Muscle of arm (tissue), 12 donors: ENCODE measurements around the gene BACH1. TPM values are rescaled to one million over a fixed set of nuclear protein-coding genes. Genes with fewer than 3 reads are reported as not detected.

Experiments used
- DNase-seq: peaks from one replicate; pipeline ENCODE4 v3.0.0-alpha.2; 2013
- polyA plus RNA-seq, 12 donors: library from polyadenylated mRNA; unstranded; fragments of 120-200 nt; gene quantifications; one replicate each; pipeline ENCODE4 v1.2.1, GENCODE V29; 2013; ENCODE audit not compliant: insufficient read length in 12 of 12

The BACH1 gene
- polyA plus RNA-seq, 12 donors = 25.6 to 37.7 (median 30.2) TPM; not detected in 1

DNA sequence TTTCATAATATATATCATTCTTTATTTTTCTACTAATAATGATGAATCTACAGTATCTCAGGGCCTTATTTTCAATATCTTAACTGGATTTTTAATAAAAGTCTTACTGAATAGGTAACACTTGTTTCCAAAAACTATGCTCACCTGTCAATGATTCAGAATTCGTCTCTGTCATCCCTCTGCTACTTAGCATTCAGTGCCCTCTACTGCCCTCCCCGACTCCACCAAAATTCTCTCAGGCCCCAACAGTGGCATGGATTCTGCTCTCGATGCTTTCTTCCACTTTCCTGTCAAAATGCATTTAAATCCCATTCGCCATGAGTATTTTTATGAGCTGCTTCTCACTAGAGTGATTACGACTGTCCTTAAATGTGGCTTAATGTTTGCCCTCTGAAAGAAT lies 10.5 kb upstream of the BACH1 start:
- no peak for DNase-seq

DNA sequence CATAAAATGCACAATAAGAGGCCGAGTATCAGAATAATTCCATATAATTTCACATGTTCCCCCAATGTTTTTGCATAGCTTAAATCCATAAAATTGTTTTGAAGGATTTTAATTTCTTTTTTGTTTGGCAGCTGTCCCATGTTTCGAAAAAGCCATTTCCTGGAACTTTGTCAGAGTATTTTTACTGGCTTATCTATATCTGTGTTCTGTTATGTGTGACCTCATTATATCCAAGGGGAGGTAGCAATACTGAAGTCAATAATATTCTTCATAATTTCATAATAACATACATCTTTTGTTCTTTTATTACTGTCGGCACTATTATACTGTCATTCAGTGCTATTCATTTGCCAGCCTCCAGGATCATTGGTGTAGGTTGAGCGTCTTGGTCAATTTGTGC lies 9.4 kb upstream of the BACH1 start:
- DNase-seq = no peak

DNA sequence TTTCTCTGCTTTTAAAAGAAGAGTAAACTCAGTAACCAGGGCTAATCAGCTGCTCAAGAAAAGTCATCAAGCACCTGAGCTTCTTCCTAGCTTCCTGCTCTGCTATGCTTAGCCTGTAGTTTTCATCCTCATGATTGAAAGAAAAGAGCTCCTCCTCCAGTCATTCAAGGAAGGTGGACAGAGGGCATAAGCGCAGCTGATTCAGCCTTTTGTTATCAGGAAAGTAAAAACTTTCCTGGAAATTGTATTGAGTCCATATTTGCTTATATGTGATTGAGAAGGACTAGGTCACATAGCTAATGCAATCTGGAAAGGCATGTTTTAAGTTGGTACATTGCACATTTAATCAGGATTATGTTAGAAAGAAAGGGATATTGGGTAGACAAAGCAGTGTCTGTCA lies 8.5 kb upstream of the BACH1 start:
- no peak for DNase-seq

DNA sequence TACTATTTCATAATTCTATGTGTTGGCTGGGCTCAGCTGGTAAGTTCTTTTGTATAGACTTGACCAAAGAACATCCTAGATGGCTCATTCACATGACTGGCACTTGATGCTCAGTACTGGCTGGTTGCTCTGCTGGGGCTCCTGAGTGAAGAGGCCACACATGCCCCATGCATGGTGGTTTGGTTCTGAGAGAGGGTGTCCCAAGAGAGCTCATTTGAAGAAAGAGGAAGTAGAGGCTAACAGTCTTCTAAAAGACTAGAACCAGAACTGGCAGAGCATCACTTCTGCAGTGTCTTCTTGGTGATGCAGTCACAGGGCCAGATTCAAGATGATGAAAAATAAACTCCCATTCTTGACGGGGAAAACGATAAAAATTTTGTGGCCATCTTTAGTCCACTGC lies 5.2 kb upstream of the BACH1 start:
- DNase-seq = no peak

DNA sequence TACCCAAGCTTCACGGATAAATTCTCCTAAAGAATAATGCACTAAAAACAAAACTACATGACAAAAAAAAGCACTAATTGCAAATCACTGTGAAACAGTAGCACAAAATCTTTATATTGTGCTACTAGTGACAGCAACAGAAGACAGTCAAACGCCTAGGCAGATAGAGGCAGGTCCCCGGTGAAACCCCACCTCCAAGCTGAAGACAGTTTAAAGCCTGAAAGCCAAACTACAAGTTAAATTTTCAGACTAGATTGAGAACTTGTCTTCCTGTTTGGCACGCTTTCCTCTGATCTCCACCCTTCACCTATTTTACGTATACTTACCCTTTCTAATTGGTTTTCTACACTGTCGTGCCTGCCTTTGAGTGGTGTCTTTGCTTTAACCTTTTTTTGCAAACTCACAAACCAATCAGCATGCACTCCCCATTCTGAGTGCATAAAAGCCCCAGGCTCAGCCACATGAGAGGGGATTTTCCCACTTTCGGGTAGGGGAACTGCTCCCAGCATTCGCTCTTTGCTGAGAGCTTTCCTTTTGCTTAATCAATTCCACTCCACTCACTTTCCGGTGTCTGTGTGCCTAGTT lies 3.6 kb upstream of the BACH1 start:
- DNase-seq = no peak

GRCh38 chr21:29296446-29296845 lies 2.3 kb upstream of the BACH1 start:
- no peak for DNase-seq

DNA sequence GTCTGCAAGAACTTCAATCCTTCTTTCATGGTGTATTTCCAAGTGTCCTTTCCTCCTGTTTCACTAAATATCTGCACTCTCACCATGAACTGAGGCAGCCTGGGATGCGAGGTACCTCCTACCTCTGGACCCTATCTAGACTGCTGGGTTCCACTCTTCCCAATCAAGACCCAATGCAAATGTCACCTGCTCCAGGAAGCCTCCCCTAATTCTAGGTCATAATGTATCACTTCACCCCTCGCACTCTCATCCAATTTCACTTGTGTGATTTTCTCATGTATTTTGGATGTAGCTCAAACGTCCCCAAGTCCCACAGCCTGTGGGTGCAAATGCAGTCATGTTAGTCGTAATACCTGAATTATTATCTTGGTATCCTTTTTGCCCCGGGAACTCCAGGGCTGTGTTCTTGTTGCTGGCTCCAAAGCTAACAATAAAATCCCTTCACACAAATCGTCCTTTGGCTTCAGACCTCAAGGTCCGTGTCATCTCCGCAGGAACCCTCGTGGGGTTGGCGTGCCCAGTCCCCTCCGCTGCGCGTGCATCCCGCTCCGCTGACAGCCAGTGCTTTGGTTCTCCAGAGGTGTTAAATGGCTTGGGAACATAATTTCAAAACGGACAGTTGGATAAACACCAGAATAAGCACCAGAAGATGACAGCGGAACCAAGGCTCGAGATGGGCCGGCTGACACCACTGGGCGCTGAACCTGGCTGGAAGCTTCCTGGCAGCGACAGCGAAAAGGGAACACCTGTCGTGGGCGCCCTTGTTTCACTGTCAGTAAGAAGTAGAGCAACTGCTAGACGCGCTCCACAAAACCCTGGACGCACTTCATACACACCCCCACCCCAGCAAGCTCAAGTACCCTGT lies 1.0 kb upstream of the BACH1 start:
- DNase-seq = peak; percentile 21

- peak; percentile 71 for DNase-seq
These were observed 559 bp downstream of the BACH1 start for GRCh38 chr21:29299046-29299915.

DNA sequence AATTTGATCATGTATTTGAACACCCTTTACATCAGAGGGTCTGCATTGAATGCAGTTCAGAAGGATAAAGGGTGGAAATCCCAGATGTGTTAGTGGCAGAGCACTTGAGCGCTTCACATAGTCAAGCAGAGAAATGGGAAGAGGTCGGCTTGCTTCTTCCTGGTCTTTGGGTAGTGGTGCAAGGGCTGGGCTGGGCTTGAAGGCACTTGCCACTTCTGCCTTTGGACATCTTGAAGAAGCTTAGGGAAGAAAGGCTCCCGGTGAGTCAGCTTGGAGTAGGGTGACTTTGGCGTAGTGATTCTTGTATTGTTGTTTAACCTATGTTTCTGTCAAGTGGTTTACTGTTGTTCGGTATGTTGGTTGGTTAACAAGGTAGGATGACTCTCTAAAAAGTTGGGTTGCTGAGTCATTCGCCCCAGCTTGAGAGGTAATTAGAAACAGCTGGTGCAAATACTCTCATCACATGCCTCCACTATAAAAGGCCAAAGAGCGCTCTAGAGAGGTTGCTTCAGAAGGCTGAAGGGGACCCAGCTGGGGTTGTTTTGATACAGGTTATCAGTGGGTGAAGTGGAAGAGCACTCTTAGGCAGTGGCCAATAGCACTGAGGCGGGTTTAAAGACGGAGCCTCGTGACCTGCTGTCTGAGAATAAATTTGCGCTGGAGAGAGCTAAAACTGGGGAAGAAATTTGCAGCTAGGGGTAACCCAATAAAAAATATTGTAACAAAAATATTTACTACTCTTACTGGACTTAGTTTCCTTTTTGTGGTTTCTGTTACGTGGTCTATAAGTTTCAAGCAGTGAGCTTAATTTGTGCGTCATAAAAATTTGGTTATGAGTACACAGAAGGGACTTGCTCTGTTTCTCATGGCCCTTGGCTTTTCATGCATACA lies 1.4 kb downstream of the BACH1 start:
- peak; percentile 41 for DNase-seq

DNA sequence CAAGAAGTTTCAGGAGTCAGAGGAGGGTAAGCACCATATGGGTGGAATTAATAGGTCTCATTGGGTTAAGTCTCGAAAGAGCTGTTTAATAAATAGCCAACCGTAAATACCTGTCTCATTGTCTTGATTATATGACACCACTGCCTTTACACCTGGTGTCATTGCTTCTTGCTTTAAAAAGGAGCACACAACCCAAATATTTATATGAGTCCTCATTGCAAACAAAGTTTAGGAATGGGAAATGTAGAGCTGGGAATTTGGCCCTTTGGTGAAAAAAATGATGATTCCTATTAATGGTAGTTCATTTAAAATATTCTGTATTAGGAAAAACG lies 2.1 kb downstream of the BACH1 start:
- DNase-seq = no peak

DNA sequence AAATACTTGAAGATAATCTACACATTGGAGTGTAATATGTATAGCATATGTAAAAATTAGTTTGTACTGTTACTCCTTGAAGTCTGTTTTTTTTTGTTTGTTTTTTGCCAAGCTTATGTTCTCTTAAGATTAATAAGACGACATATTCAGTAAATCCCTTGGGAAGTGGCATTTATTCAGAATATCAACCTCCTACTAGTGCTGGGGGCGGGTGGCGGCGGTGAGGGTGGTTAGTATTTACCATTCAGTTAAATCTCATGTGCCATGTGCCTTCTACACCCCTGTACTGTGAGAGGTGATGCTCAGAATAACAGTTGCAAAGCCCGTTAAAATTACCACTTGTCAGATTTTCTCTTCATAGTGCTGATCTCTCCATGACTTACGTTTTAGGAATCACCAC lies 3.0 kb downstream of the BACH1 start:
- no peak for DNase-seq

DNA sequence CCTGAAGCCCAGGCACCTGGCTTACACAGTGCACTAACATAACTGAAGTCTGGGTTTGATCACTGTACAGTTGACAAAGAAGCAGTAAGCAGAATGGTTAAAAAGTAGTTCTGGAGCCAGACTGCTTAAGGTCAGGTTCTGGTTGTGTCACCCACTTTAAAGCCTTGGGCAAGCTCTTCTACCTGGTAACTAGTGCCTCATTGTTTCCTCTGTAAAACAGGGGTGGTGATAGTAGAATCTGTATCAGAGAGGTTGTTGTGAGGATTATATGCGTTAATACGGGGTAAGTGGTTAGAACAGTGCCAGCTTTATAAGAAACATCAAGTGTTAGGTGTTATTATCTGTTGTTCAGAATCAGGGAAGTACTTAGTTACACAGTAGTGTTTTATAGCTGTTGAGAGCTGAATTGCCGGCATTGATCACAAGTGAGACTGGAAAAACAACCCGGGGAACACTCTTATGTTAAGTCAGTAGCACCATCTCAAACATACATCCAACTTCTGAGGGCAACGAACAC lies 3.7 kb downstream of the BACH1 start:
- DNase-seq = no peak

DNA sequence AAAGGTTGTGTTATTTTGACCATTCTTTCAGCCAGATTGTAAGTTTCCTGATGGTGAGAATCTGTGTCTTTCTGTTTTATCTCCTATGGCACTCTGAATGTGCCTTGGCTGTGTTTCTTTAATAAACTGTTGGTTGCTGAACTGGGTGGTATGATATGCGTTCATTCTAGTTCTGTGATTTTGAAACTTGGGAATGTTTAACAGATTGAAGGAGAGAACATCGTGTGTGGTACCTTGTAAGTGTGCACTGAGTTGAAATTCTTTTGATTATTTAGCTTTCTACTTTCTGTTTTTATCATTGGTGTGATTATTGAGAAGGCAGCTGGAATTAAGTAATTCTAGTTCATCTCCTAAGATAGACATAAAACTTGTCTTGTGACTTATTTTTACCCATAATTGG lies 4.6 kb downstream of the BACH1 start:
- DNase-seq = no peak

- DNase-seq = no peak
These were observed 5.9 kb downstream of the BACH1 start for GRCh38 chr21:29304597-29304996.

DNA sequence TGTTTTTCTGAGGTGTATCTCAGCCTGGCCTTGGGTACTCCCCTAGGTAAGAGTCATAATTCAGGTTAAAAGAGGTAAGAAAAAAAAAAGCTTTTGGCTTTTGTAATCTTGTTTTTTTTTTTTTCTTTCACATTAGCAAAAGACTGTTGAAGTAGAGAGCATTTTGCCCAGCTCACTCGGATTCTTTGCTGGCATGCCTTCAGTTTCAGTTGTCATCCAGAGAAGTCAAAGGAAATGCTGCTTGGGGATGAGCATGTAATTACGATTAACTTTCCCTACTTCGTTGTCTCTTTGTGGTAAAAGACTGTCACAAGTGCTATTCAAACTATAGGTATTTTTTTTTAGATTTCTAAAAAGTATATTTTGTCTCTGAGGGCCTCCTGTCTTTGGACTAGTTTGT lies 6.3 kb downstream of the BACH1 start:
- DNase-seq = no peak

DNA sequence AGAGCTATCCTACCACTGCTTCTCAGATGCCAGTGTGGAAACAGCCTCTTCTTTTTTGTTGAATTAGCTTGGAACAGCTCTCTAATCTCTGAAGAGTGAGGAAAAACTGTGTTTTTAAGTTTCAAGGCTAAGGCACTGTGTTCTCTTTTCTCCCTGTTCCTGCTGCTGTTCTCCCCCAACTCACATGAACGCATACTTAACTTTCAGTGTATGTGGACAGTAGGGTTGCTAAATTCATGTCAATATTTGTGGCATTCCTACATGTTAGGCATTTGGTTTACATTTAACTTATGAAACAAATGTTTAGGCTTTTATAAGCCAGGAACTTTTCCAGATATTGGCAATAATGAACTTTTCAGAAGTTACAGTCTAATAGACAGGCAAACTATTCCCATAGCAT lies 6.8 kb downstream of the BACH1 start:
- no peak for DNase-seq

DNA sequence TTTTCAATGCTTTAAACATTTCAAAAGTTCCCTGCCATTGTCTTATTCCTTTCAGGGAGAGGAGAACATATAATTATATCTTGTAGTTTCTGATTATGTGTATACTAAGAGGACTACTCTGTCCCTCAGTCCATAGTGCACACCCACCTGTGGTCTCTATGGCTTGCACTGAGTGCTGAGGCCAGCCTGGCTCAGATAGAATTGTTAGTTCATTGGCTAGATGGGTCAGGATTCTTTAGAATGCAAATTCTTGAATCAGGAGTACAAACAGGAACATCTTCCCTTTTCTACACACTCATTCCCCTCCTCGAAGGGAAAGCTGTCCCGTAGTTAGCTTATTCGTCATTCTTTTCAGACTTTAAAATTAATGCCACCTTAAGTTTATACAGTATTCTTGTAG lies 8.2 kb downstream of the BACH1 start:
- no peak for DNase-seq

DNA sequence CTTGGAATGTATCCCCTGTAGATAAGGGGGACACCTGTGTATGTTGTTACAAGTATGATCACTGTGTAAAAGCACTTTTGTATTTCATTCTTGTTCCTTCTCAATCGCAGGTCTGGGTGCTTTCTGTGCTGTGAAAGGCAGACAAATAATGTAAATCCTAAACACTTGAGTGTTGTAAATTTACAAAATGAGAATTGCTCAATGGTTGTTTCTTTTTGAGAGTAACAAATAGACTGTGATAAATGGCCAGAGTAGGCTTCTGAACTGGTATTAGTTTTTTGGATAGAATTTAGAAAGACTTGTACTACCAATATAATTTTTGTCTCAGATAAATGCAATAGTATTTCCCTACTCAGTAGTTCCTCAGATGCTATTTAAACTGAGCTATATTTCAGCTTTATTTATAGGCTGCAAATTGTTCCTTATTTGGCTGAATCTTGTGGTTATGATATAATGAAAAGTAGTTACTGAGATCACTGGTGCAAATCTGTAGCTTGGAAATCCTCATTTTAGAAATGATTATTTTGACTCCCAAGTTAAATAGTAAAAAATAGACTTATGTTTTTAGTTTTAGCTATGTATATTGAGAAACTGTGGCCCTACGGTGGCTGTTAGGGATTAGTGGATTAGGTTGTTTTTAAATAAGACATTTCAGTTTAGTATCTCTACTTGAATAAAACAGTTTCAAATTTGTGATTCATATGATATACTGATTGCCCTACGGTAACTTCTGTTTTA lies 9.2 kb downstream of the BACH1 start:
- no peak for DNase-seq

DNA sequence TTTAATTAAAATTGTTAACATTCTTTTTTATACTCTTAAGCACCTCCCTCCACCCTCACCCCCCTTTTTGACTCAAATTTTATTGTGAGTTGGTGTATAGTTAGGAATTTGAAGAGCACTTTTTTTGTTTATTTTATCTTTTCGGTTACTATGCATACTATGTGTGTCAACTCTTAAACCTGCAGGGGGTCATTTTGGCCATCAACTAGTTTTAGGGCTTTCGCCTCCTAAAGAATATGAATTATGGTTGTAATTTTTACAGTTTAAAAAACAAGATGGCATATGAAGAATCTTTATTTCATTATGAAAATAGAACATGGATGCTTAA lies 9.7 kb downstream of the BACH1 start:
- no peak for DNase-seq

DNA sequence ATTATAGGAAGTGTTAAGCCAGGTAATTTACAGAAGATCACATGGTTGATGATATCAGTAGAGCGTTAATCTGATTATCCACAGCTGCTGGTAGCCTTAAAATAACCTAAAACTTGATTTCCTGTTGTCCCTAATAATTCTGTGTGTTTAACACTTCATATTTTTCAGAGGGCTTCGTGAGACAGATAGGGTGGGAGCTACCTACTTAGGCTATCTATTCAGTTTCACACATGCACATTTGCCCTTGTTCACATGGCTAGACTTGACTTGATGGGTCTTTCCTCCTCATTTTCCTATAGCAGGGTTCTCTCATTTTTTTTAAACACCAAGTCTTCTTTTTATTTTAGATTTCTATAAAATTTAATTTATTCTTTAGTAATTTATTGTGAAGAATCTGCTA lies 11.0 kb downstream of the BACH1 start:
- DNase-seq = no peak

GRCh38 chr21:29311802-29312201 lies 13.1 kb downstream of the BACH1 start:
- DNase-seq = no peak
